HG03025 (cell line): Measurements from ENCODE around the gene ST6GALNAC5.
A peak's percentile ranks its signal among the peaks of the same experiment; 100 is the strongest.
"Not testable (repeated sequence)": the region's sequence is repeated elsewhere in the genome, so short reads cannot be mapped to it uniquely, and the experiment has no call there.

ENCODE experiments used
- ATAC-seq: cut with Tn5 transposase; IDR thresholded peaks from one replicate; pipeline ENCODE4 v1.9.1; 2021; ENCODE audit warnings: mild to moderate bottlenecking, moderate library complexity; ENCODE audit not compliant: unreplicated experiment, low FRiP score

Gene ST6GALNAC5

GRCh38 chr1:76867342-76868130 is at the start of gene ST6GALNAC5:
ST6GALNAC5 (plus strand) TSS chr1:76867480.
- no peak for ATAC-seq

- no peak for ATAC-seq
Measured at GRCh38 chr1:76820028-76820427, 47.3 kb upstream of the ST6GALNAC5 start.

- ATAC-seq = not testable (repeated sequence)
Measured at GRCh38 chr1:76822961-76823360, 44.3 kb upstream of the ST6GALNAC5 start.

- ATAC-seq = no peak
Measured at GRCh38 chr1:76824106-76824505, 43.2 kb upstream of the ST6GALNAC5 start.

GRCh38 chr1:76826072-76826845 is 41.0 kb upstream of the ST6GALNAC5 start:
- no peak for ATAC-seq

GRCh38 chr1:76827066-76827465 is 40.2 kb upstream of the ST6GALNAC5 start:
- ATAC-seq = no peak

- ATAC-seq = peak; percentile 70
Measured at GRCh38 chr1:76830373-76830772, 36.9 kb upstream of the ST6GALNAC5 start.

GRCh38 chr1:76832521-76832920 is 34.8 kb upstream of the ST6GALNAC5 start:
- no peak for ATAC-seq

GRCh38 chr1:76833151-76833550 is 34.1 kb upstream of the ST6GALNAC5 start:
- ATAC-seq = no peak

- ATAC-seq = no peak
Measured at GRCh38 chr1:76833856-76834255, 33.4 kb upstream of the ST6GALNAC5 start.

GRCh38 chr1:76835203-76835602 is 32.1 kb upstream of the ST6GALNAC5 start:
- ATAC-seq = no peak

- no peak for ATAC-seq
Measured at GRCh38 chr1:76840278-76840677, 27.0 kb upstream of the ST6GALNAC5 start.

GRCh38 chr1:76841460-76841859 is 25.8 kb upstream of the ST6GALNAC5 start:
- no peak for ATAC-seq

GRCh38 chr1:76843821-76844464 is 23.3 kb upstream of the ST6GALNAC5 start:
- ATAC-seq = no peak

- ATAC-seq = no peak
Measured at GRCh38 chr1:76854255-76854654, 13.0 kb upstream of the ST6GALNAC5 start.

GRCh38 chr1:76856104-76856503 is 11.2 kb upstream of the ST6GALNAC5 start:
- ATAC-seq = no peak

GRCh38 chr1:76857138-76857537 is 10.1 kb upstream of the ST6GALNAC5 start:
- ATAC-seq = no peak

- ATAC-seq = no peak
Measured at GRCh38 chr1:76857973-76858372, 9.3 kb upstream of the ST6GALNAC5 start.

- no peak for ATAC-seq
Measured at GRCh38 chr1:76861149-76861548, 6.1 kb upstream of the ST6GALNAC5 start.

GRCh38 chr1:76862447-76862846 is 4.8 kb upstream of the ST6GALNAC5 start:
- ATAC-seq = no peak

GRCh38 chr1:76864383-76864782 is 2.9 kb upstream of the ST6GALNAC5 start:
- ATAC-seq = no peak
